HepG2 (cell line): ENCODE results near the gene C3orf70. TPM values are rescaled to one million over a fixed set of nuclear protein-coding genes. Genes with fewer than 3 reads are reported as not detected.

Experiments
- DMAP1 ChIP-seq: IDR thresholded peaks from 2 replicates; pipeline ENCODE4 v1.6.1; 2016
- DNMT3B ChIP-seq: conservative IDR thresholded peaks from 2 replicates; pipeline ENCODE4 v1.6.1; 2016; ENCODE audit warnings: missing biosample characterization, control low read depth
- MTA1 ChIP-seq: sonication (generic); formaldehyde crosslinking; IDR thresholded peaks from 2 replicates; pipeline ENCODE4 v1.4.0; 2020; ENCODE audit warnings: missing genetic modification reagents, mild to moderate bottlenecking, borderline replicate concordance
- NR2C2 ChIP-seq: sonication (generic); formaldehyde crosslinking; IDR thresholded peaks from 2 replicates; pipeline ENCODE4 v1.4.0; 2020; ENCODE audit warnings: missing genetic modification reagents, mild to moderate bottlenecking, moderate library complexity, borderline replicate concordance
- PRDM10 ChIP-seq: sonication (generic); formaldehyde crosslinking; IDR thresholded peaks from 2 replicates; pipeline ENCODE4 v1.4.0; 2020; ENCODE audit warnings: low read depth, missing genetic modification reagents
- SNAPC4 ChIP-seq: sonication (generic); formaldehyde crosslinking; IDR thresholded peaks from 2 replicates; pipeline ENCODE4 v1.4.0; 2020; ENCODE audit warnings: mild to moderate bottlenecking, missing genetic modification reagents
- TCF12 ChIP-seq, 2 experiments: fragments of 450-650 bp in 1 of 2; sonication (generic) in 1 of 2; formaldehyde crosslinking in 1 of 2; IDR thresholded peaks; 2 replicates each; pipeline versions ENCODE4 v1.6.1 to v1.8.0; 2017 to 2022; ENCODE audit warnings: antibody characterized with exemption in 1 of 2, mild to moderate bottlenecking in 1 of 2, missing genetic modification reagents in 1 of 2, moderate library complexity in 1 of 2
- ZNF331 ChIP-seq: sonication (generic); formaldehyde crosslinking; IDR thresholded peaks from 2 replicates; pipeline ENCODE4 v1.4.0; 2020; ENCODE audit warnings: missing genetic modification reagents
- ZNF343 ChIP-seq: sonication (generic); formaldehyde crosslinking; IDR thresholded peaks from 2 replicates; pipeline ENCODE4 v1.4.0; 2020; ENCODE audit warnings: mild to moderate bottlenecking, missing genetic modification reagents
- ZNF382 ChIP-seq: sonication (generic); formaldehyde crosslinking; IDR thresholded peaks from 2 replicates; pipeline ENCODE4 v1.5.0; 2020; ENCODE audit warnings: missing genetic modification reagents, mild to moderate bottlenecking, borderline replicate concordance
- ZNF530 ChIP-seq: sonication (generic); formaldehyde crosslinking; IDR thresholded peaks from 2 replicates; pipeline ENCODE4 v1.5.0; 2020; ENCODE audit warnings: low read depth, mild to moderate bottlenecking, missing genetic modification reagents
- ZNF580 ChIP-seq: IDR thresholded peaks from 2 replicates; pipeline ENCODE4 v1.6.1; 2016; ENCODE audit warnings: low read depth, borderline replicate concordance
- ZNF761 ChIP-seq: sonication (generic); formaldehyde crosslinking; conservative IDR thresholded peaks from 2 replicates; pipeline ENCODE4 v1.4.0; 2020; ENCODE audit warnings: mild to moderate bottlenecking, missing genetic modification reagents
- ZNF850 ChIP-seq: sonication (generic); formaldehyde crosslinking; conservative IDR thresholded peaks from 2 replicates; pipeline ENCODE4 v1.9.0; 2021; ENCODE audit warnings: mild to moderate bottlenecking, missing genetic modification reagents
- ZSCAN21 ChIP-seq: sonication (generic); formaldehyde crosslinking; IDR thresholded peaks from 2 replicates; pipeline ENCODE4 v1.8.0; 2022; ENCODE audit warnings: mild to moderate bottlenecking, missing genetic modification reagents, moderate library complexity, borderline replicate concordance
- polyA plus RNA-seq, 8 experiments: library from polyadenylated mRNA; depleted of rRNA in 3 of 8; stranded (reverse) in 7 of 8; unstranded in 1 of 8; fragments of >200 nt; fragmentation: Illumina TruSeq in 4 of 8; extraction: Trizol in 4 of 8; gene quantifications; 2 replicates each; pipeline versions ENCODE4 v1.2.1 to v1.2.3, GENCODE V29; 2011 to 2016; ENCODE audit warnings: low read depth in 4 of 8, missing spikeins in 1 of 8, mixed read lengths in 1 of 8; ENCODE audit not compliant: insufficient read depth in 1 of 8
- total RNA-seq, 5 experiments: library from RNA; depleted of rRNA; stranded (reverse); fragments of >200 nt; fragmentation: Illumina TruSeq; extraction: Trizol; gene quantifications; 2 replicates each; pipeline ENCODE4 v1.2.3, GENCODE V29; 2016; ENCODE audit warnings: low read depth in 1 of 5

The C3orf70 gene
- total and polyA plus RNA-seq, 2 of the 13 experiments (the other 11 are each of a cell fraction or from before 2014, with no cell fraction given), result 0.79 to 2.4 TPM

GRCh38 chr3:185175370-185175987 is 22.6 kb upstream of the C3orf70 start (continued):
- TF ChIP-seq TCF12 (IDR thresholded peaks at IDR 0.05) (no peak), TCF12 (CRISPR knock-in tag; IDR thresholded peaks at IDR 0.05) (no peak), ZNF382 (CRISPR knock-in tag) (no peak), ZSCAN21 (no peak), PRDM10 (CRISPR knock-in tag) (peak; percentile 60; the same call in 1 of the 2 replicates), SNAPC4 (CRISPR knock-in tag) (0 out of 2 replicates have a peak, but pooled peaks have one; percentile 53), DNMT3B (no peak), ZNF850 (CRISPR knock-in tag) (no peak), ZNF343 (CRISPR knock-in tag) (0 out of 2 replicates have a peak, but pooled peaks have one; percentile 62), DMAP1 (CRISPR knock-in tag) (peak; percentile 82), ZNF530 (CRISPR knock-in tag) (no peak), ZNF331 (CRISPR knock-in tag) (0 out of 2 replicates have a peak, but pooled peaks have one; percentile 41), ZNF580 (CRISPR knock-in tag) (peak; percentile 54; the same call in 1 of the 2 replicates), NR2C2 (CRISPR knock-in tag) (0 out of 2 replicates have a peak, but pooled peaks have one; percentile 10), MTA1 (CRISPR knock-in tag) (peak; percentile 57; the same call in 1 of the 2 replicates), ZNF761 (CRISPR knock-in tag) (0 out of 2 replicates have a peak, but pooled peaks have one; percentile 53)
